ENCODE data around the gene CCL27. TPM values are rescaled to one million over a fixed set of nuclear protein-coding genes. Genes with fewer than 3 reads are reported as not detected.

Gene CCL27
- total RNA-seq, 2 donors from 2014 or later, result not detected

DNA sequence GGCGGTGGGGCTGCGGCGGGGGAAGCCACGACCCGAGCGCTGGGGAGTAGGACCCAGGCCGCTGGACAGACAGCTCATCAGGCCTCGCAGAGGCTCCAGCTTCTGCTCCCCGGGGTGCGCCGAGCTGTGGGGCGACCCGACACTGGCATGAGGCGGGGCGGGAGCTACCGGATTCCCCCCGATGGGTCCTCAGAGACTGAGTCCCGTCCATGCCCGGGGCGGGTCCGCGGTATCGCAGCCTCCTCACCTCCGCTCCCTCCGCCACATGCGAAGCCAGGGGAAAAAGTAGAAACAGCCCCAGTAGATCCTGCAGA is 2.6 kb upstream of the CCL27 start:
- peaks cover 6% of the 10 kb centered on the region for H3K36me3 ChIP-seq
- H3K9me3 ChIP-seq, result no peaks in the 10 kb centered on the region
- peak overlapping the region; percentile 77 to 78 for H3K4me3 ChIP-seq
- no peak for DNase-seq (ENCODE audit: low spot score)
- H3K27ac ChIP-seq, result peak overlapping the region; percentile 99 to 100
- H3K27me3 ChIP-seq, result no peaks in the 10 kb centered on the region
- H3K4me1 ChIP-seq, result peaks cover 0 to 20% of the 10 kb centered on the region in 2 donors
- peak in 1 of 2 donors; percentile 28 for TF ChIP-seq CTCF (IDR thresholded peaks at IDR 0.05)

DNA sequence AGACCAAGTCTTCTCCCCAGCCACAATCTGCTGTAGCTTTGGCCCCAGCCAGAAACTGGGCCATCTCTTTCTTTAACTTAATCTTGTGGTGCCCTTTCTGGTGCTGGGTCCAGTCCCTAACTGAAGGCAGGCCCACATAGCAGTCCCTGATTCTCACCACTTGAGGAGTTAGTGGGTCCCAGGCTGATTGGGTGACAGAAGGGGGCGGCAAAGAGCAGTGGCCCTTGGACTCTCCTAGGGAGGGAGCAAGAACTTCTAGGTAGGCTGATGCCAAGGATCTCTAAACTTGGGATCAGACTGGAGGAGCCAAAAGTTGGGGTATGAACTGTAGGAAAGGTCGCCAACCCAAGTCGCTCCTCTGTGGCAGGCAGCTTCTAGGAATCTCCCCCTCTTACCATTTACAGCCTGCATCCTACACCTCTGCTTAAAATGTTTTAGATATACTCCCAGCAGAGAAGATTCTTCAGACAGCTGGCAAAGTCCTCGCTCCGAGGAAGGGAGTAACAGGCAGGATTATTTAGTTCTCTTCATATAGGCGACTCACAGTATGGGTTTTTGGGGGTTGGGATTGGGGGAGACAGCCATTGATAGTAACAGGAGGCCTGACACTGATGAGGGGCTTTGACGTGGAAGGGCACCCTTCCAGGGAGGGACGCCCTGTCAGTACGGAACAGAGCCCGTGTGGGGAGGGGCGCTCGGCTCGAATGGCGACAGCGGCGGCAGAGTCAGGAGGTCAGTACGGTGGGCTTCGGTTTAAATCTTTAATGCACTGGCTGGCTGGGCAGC is 2.0 kb upstream of the CCL27 start:
- H3K36me3 ChIP-seq, result peaks cover 7% of the 10 kb centered on the region
- TF ChIP-seq CTCF (IDR thresholded peaks at IDR 0.05), result peak; percentile 56 to 85
- peak overlapping the region; percentile 99 to 100 for H3K27ac ChIP-seq
- peak overlapping the region; percentile 77 to 78 for H3K4me3 ChIP-seq
- H3K4me1 ChIP-seq, result peaks cover 0 to 20% of the 10 kb centered on the region in 2 donors
- H3K27me3 ChIP-seq, result no peaks in the 10 kb centered on the region
- peak; percentile 87 for DNase-seq (ENCODE audit: low spot score)
- no peaks in the 10 kb centered on the region for H3K9me3 ChIP-seq

DNA sequence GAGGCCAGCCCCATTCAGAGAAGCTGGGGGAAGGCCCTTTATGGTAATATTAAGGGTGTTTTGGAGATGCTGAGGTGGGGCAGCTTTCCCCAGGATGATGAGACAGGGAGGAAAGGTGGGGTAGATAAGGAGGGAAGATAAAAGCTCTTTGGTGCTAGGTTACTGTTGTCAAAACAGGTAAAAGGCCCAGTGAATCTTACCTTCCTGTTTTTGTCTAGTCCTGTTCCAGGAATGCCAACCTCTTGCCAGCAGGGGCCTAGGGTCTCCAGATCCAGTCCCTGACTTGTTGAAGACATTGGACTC is 797 bp upstream of the CCL27 start:
- peaks cover 0 to 20% of the 10 kb centered on the region in 2 donors for H3K4me1 ChIP-seq
- no peak overlapping the region for H3K4me3 ChIP-seq
- H3K27ac ChIP-seq, result no peak overlapping the region
- TF ChIP-seq CTCF (IDR thresholded peaks at IDR 0.05), result no peak
- H3K27me3 ChIP-seq, result no peaks in the 10 kb centered on the region
- no peaks in the 10 kb centered on the region for H3K9me3 ChIP-seq
- H3K36me3 ChIP-seq, result peaks cover 7% of the 10 kb centered on the region
- DNase-seq (ENCODE audit: low spot score), result no peak

- Histone ChIP-seq H3K27ac (no peak overlapping the region), H3K27me3 (no peaks in the 10 kb centered on the region), H3K4me3 (no peak overlapping the region), H3K36me3 (peaks cover 7% of the 10 kb centered on the region), H3K4me1 (peaks cover 0 to 29% of the 10 kb centered on the region in 2 donors), H3K9me3 (no peaks in the 10 kb centered on the region)
- TF ChIP-seq CTCF (IDR thresholded peaks at IDR 0.05), result no peak
- no peak for DNase-seq (ENCODE audit: low spot score)
Measured at GRCh38 chr9:34659592-34660253, 2.7 kb downstream of the CCL27 start.

GRCh38 chr9:34658461-34658860 is 4.0 kb downstream of the CCL27 start:
- peaks cover 7% of the 10 kb centered on the region for H3K36me3 ChIP-seq
- no peak overlapping the region for H3K27ac ChIP-seq
- no peak for TF ChIP-seq CTCF (IDR thresholded peaks at IDR 0.05)
- no peaks in the 10 kb centered on the region for H3K9me3 ChIP-seq
- H3K4me3 ChIP-seq, result no peak overlapping the region
- no peak for DNase-seq (ENCODE audit: low spot score)
- H3K27me3 ChIP-seq, result no peaks in the 10 kb centered on the region
- peaks cover 0 to 33% of the 10 kb centered on the region in 2 donors for H3K4me1 ChIP-seq
